Astrocyte of the cerebellum (primary cell): ENCODE data around the gene PIP5KL1.

ENCODE experiments used
- DNase-seq: peaks from one replicate; pipeline ENCODE4 v3.0.0-alpha.2; 2011; ENCODE audit warnings: low read depth
- H3K4me3 ChIP-seq: 2 replicates; pipeline ENCODE4 v1.5.1; 2011; ENCODE audit warnings: mild to moderate bottlenecking, low read depth, low read length, moderate library complexity
- in situ Hi-C: cut with HindIII; loops from 2 replicates; pipeline ENCODE4 v1.10.0; 2017; ENCODE audit warnings: low sequenced_read_pairs
- TF ChIP-seq, protein P1 (sequence below): IDR thresholded peaks from 2 replicates; pipeline ENCODE4 v1.5.1; 2012; ENCODE audit warnings: low read length, low read depth, moderate library complexity, mild to moderate bottlenecking; ENCODE audit errors: missing control alignments

Gene PIP5KL1

DNA sequence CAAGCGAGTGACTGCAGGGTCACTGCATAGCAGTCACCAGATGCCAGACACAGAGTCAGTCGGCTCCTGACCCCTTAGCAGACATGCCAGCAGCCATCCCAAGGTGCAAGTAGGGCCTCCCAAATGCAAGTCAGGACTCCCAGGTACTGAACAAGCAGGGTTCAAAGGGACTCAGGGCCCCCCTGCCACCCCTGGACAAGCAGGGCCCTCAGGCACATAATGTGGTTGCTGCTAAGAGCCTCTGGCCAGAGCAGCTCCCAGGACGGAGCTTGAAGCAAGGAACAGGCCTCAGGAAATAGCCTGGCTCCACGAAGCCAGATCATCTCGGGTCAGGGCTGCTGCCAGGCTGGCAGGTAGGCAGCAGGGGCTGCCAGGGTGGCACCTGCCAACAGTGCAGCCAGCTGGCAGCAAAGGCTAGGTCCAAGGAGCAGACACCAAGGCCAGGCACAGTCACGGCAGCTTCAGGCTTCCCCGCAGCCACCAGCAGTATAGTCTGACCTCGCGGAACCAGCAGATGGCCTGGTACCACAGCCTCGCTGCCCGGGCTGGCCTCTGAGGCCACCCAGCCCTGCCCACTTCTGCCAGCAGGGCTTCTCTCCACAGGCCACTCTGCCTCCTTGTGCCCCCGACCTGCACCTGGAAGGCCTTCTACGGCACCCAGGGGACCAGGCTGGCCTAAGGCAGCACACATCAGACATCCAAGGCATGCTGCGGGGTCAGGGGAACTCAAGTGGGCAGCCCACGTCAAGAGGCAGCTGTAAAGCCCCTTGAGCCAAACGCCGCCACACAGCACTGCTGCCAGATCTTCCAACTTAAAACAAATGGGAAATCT lies 42.8 kb upstream of the PIP5KL1 start:
- TF ChIP-seq, protein P1, sequence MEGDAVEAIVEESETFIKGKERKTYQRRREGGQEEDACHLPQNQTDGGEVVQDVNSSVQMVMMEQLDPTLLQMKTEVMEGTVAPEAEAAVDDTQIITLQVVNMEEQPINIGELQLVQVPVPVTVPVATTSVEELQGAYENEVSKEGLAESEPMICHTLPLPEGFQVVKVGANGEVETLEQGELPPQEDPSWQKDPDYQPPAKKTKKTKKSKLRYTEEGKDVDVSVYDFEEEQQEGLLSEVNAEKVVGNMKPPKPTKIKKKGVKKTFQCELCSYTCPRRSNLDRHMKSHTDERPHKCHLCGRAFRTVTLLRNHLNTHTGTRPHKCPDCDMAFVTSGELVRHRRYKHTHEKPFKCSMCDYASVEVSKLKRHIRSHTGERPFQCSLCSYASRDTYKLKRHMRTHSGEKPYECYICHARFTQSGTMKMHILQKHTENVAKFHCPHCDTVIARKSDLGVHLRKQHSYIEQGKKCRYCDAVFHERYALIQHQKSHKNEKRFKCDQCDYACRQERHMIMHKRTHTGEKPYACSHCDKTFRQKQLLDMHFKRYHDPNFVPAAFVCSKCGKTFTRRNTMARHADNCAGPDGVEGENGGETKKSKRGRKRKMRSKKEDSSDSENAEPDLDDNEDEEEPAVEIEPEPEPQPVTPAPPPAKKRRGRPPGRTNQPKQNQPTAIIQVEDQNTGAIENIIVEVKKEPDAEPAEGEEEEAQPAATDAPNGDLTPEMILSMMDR: no peak
- no peak overlapping the region for H3K4me3 ChIP-seq
- in situ Hi-C loops: no loop called here
- DNase-seq: no peak

DNA sequence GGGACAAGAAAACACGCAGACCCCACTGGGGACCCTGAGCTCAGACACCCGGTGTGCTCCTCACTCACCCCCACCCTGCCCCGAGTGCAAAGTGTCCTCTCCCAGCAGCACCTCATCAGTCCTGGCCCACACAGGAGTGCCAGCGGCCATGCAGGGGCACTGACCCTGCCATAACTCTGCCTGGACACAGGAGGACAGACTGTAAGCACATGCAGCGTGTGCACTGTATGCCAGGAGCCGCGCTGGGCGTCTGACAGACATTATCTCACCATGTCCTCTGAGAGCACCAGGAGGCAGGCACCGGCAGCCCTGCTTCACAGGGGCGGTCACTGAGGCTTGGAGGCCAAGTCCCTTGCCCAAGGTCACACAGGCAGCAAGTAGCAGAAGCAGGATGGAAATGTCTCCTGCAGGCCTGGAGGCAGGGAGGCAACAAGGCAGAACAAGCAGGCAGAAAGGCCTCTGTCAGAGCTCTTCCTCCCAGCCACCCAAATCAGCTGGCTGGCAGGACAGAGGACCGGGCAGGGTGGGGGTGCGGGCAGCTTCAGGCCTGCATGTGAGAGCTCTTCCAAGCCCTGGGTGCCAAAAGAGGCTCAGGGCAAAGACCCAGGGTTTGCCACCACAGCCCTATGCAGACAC lies 41.8 kb upstream of the PIP5KL1 start:
- H3K4me3 ChIP-seq: no peak overlapping the region
- DNase-seq: no peak
- in situ Hi-C loops: no loop called here
- TF ChIP-seq, protein P1: no peak

DNA sequence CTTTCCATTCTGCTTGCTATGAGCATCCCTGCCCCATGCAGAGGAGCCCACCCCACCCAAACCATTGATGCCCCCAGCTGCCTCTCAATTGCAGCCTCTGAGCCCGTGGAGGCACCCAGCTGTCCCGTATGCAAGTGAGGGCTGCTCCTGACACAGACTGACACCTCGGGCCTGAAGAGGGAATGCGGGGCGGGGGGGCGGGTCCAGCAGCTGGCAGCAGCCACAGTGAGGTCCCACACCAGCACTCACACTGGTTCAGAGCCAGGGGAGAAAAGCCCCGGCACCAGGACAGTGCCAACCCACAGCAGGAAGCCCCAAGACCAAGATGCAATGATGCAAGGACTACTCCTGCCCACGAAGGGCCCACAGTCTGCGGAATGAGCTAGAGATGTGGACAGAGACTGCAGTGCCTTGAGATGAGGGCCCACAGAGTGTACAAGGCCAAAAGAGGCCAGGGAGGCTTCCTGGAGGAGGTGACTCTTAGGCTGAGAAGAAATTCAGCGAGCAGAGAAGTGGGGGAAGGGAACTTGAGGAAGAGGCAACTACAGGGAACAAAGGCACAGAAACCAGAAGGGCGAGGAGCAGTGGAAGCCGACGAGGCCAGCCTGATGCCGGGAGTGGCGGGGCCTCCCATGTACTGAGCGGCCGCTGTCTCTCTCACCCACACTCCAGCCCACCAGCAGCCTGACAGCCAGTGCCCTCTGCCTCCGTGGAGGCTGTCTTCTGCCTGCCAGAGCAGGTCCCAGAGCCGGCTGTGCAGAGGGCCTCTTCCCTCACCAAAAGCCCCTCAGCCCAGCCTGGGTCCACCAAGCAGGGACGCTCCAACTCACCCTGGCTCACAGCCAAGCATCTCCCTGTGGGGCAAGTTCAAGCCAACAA lies 41.0 kb upstream of the PIP5KL1 start:
- no peak overlapping the region for H3K4me3 ChIP-seq
- TF ChIP-seq, protein P1: no peak
- DNase-seq: no peak
- in situ Hi-C loops: no loop called here

DNA sequence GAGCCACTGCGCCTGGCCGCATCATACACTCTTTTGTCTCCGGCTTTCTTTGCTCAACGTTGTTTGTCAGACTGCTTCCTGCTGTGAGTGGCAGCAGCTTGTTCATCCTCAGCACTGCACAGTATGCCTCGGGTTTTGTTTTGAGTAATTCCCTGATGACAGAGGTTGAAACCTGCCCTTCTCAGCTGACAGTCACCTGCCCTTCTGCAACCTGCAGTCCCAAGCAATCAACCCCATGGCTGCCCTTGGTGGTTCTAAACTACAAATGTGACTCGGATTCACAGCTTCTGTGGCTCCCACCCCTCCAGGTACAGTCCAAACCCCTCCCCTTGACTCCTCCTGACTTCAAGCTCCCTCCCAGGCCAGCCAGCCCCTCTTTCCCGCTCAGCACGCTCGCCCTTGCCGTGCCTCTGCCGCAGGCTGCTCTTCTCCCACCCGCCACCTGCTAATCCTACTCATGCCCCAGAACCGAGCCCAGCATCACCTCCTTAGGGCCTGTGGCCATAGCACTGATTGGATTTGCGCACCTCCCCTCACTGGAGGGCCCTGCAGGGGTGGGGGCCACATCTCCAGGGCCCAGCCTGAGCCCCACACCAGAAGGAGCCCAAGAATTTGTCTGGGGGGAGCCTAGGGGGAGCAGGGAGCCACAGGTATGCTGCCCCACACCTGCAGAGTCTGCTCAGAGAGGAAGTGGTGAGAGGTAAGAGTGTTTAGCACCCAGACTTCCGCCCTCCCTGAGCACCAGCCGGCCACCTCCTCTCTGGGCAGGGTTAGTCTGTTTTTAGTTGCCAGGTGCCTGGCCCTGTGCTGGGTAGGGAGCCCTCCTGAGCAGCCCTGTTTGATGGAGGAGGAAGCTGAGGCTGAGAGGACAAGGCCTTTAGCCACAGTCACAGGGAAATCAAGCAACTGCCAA lies 40.1 kb upstream of the PIP5KL1 start:
- in situ Hi-C loops: no loop called here
- DNase-seq: no peak
- no peak overlapping the region for H3K4me3 ChIP-seq
- TF ChIP-seq, protein P1: no peak

DNA sequence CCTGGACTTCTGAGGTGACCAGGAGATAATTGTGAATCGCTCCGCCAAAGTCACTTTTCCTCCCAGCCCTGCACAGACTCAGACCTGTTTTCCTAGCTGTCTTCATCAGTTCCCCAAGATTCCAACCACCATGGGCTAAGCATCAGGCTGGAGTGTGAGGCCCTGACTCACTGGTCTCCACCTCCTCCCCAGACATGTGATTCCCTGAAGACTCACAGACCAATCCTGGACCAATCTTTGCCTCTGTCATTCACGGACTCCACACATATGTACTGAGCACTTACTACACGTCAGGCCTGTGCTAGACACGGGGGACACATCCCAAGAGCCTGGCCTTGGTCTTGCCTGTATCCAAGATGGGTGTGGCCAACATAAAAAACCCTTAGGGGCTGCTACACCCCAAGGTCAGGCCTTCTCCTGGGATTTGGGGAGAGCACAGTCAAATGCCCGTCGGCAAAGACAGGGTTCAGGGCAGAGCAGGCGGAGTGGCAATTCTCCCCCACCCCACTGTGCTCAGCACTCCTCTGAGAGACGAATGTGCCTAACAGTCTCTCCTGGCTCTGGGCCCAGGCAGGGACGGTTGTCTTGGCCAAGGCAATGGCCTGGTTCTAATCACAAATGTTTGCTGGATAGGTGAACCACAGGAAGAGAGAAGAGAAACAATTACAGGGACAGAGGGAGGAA lies 38.3 kb upstream of the PIP5KL1 start:
- in situ Hi-C loops: no loop called here
- DNase-seq: peak; percentile 38
- H3K4me3 ChIP-seq: no peak overlapping the region
- TF ChIP-seq, protein P1: no peak
